ENCODE data around the gene ITIH4.

The ITIH4 gene

GRCh38 chr3:52798376-52798977 lies 32.0 kb downstream of the ITIH4 start:
- DNase-seq (ENCODE audit: low read depth): no peak

- no peak for DNase-seq (ENCODE audit: low read depth)
Measured at GRCh38 chr3:52796411-52796810, 34.1 kb downstream of the ITIH4 start.

GRCh38 chr3:52795298-52795900 lies 35.1 kb downstream of the ITIH4 start:
- no peak for DNase-seq (ENCODE audit: low read depth)

DNA sequence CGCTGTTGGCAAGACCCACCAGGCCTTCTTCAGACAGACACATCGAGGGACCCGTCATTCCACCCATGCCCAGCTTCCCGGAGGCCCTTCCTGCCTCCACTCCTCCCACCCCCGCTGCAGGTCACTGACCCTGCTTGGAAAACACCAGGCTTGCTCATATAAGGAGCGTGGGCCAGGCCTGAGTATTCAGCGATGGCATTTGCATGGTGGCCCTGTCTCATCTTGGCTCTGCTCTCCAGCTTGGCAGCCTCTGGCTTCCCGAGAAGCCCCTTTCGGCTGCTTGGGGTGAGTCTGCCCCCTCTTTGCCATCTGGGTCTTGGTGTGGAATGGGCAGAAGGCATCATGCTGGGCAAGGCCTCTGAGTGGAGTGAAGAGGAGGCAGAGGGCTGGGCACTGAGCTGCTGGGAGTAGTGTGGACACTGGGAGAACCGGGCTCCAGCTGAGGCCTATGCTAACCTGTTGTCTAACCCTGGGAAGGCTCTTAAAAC lies 35.8 kb downstream of the ITIH4 start, which contains the start of gene ITIH3:
TSS of gene ITIH3 (plus strand) at position 185 of the 488 bp plus-strand sequence. CDS start at position 193, 8 bp downstream.
- DNase-seq (ENCODE audit: low read depth): no peak

DNA sequence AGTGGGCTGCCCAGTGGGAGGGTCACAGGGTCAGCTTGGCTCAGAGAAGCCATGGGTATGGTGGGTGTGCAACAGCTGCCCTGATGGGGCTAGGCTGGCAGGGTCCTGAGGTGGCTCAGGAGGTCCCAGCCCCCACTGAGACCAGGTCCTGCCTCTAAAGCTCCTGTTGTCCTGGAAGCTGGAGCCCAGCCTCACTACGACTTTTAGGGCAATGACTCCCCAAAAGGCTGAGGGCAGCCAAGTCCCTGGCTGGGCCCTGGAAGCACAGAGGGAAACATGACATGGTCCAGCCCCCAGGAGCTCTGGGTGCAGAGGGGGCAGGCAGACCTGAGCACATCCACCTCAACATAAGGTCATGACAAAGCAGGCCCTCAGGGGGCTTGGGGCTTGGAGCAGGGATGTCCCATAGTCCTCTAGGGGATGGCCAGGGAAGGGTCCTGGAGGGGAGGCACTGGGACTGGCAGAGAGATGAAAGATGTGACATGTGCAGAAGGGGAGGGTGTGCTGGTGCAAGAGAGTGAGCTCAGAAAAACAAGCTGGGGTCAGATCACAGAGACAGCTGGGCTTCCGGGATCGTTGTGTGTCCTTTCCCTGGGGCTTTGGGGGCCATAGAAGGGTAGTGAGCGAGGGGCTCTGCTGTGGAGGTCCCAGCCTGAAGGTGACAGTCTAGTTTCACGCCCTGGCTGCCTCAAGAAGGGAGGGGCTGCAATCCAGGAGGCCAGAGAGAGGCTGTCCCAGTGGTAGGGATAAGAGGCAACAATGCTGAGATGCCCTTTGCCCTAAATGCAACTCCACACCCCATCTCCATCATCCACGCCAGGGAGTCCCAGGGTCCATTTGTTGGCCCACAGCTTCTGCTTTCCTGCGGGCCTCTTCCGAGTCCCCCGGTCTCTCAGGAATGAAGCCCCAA lies 36.5 kb downstream of the ITIH4 start:
- DNase-seq (ENCODE audit: low read depth): no peak

DNA sequence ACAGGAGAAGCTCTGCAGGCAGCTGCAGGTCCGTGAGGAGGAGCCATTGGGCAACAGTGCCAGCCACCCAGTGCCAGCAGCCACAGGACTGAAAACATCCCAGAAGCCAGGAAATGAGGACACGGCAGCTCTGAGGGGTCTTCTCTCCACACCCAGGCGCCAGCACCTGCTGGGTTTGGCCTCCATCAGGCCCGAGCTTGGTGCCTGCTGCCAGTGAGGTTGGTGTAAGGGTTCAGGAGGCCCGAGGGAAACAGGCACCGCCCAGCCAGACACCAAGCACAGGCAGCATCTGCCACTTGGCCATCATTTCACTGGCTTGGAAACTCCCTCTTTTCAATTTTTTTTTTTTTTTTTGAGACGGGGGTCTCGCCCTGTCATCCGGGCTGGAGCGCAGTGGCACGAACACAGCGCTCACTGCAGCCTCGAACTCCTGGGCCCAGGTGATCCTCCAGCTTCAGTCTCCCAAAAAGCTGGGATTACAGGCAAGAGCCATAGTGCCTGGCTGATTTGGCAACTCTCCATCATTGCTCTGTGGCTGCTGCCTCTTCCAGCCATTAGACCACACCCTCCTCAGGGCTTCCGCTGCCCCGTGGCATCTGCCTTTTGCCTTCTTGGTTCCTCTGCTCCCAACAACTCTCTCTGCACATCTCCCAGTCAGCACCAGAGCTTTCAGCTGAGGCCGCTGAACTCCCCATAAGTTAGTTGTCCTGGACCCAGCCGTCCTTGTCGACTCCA lies 37.3 kb downstream of the ITIH4 start:
- no peak for DNase-seq (ENCODE audit: low read depth)

DNA sequence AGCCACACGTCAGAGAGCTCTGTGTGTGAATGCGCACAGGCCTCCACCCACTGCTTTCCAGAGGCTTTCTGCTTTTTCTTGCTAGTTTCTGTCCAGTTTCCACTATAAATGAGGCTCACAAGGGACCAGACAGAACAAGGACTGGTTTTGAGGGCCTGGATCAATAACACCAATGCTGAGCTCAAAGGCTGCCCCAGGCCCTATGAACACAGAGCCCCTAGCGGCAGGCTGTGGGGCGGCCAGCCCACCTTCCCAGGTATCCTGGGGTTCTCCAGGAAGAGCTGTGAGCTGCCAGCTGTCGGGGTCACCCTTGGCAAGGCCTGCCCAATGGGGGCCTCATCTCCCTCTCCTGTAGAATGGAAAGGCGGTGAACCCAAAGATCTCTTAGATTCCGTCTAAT lies 38.1 kb downstream of the ITIH4 start:
- no peak for DNase-seq (ENCODE audit: low read depth)

GRCh38 chr3:52791928-52792327 lies 38.5 kb downstream of the ITIH4 start:
- no peak for DNase-seq (ENCODE audit: low read depth)

DNA sequence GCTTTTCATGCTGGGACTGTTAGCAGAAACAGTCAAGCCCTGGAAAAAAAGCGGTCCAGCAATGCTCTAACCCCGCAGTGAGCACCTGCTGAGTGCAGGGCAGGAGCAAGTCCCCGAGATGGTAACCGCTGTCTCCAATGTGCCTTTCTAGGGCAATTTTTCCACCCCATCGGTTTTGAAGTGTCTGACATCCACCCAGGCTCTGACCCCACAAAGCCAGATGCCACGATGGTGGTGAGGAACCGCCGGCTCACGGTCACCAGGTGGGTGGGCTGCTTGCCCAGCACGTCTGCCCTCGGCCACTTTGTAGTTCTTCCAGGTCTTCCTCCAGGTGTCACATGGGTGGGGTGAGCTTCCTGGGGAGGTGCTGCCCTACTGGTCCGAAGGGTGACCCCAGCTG lies 39.1 kb downstream of the ITIH4 start:
- no peak for DNase-seq (ENCODE audit: low read depth)

DNA sequence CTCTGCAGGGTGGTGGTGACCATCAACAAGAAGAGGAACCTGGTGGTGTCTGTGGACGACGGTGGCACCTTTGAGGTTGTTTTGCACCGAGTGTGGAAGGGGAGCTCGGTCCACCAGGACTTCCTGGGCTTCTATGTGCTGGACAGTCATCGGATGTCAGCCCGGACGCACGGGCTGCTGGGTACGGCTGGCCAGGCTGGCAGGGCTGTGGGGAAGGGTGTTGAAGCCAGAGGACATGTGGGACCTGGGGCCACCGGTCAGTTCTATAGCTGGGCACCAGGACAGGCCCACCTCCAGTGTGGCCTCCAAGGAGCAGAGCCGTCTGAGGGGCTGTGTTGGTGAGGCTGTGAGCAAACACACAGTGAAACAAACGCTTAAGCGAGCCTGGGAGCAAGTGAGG lies 39.7 kb downstream of the ITIH4 start:
- no peak for DNase-seq (ENCODE audit: low read depth)

- no peak for DNase-seq (ENCODE audit: low read depth)
Measured at GRCh38 chr3:52790337-52790736, 40.1 kb downstream of the ITIH4 start.

GRCh38 chr3:52789746-52790040 lies 40.8 kb downstream of the ITIH4 start:
- no peak for DNase-seq (ENCODE audit: low read depth)

- no peak for DNase-seq (ENCODE audit: low read depth)
Measured at GRCh38 chr3:52788890-52789745, 41.4 kb downstream of the ITIH4 start.

GRCh38 chr3:52787672-52788625 lies 42.5 kb downstream of the ITIH4 start:
- no peak for DNase-seq (ENCODE audit: low read depth)

DNA sequence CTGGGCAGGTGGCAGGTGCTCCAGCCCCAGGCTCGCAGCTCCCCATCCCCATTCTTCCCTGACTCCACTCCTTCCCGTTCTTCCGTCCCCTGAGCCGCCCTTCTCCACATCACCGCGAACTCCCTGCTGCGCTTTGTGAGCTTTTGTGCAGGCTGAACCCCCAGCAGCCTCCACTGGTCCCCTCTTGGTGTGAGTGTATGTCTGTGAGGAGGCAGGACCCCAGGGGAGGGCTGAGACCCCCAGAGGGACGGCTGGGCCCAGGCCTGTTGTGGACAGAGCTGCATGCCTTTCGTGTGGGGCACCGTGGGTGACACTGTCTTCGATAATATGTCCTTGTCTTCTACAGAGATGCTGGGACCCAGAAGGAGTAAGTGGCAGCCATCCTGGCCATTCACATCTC lies 43.2 kb downstream of the ITIH4 start:
- no peak for DNase-seq (ENCODE audit: low read depth)

GRCh38 chr3:52786330-52787215 lies 43.9 kb downstream of the ITIH4 start:
- DNase-seq (ENCODE audit: low read depth): no peak

DNA sequence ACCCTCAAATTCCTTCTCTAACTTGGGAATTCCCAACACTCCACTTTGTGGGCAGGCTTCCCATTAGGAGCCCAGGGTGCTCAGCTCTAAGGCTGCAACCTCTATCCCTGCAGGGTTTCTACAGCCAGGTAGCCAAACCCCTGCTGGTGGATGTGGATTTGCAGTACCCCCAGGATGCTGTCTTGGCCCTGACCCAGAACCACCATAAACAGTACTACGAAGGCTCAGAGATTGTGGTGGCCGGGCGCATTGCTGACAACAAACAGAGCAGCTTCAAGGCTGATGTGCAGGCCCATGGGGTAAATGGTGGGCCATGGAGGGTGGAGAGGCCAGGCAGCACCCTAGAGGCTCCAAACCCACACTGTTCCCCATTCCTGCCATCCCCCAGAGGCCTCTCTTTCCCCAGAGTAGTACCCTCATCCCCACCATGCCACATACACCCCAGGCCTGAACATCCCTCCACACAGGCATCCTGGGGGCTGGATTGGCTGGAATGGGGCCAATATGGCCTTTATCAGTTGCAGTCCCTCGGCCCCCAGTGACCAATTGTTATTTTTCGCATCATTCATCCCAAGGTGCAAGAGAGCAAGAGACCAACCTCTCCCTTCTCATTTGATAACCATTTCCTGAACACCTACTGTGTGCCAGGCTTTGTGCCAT lies 45.4 kb downstream of the ITIH4 start:
- no peak for DNase-seq (ENCODE audit: low read depth)

DNA sequence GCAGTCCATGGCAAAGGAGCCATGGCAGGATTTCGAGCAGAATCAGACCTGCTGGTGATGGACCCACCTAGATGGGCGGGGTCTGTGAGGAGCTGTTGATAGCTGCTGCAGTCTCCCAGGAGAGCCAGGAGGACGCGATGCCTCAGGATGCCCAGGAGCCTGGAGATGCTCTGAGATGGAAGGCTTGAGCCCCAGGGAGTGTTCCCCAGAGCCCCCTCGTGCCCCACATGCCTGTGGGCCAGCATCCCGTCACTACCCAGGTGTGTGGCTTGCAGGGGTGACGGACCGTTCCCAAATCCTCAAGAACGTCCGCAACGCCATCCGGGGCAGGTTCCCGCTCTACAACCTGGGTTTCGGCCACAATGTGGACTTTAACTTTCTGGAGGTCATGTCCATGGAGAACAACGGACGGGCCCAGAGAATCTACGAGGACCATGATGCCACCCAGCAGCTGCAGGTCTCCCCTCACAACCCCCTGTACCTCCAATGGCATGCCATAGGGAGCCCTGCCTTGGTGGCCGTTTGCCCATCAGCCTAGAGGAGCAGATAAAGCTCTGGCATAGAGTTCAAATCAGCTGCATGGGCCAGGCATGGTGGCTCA lies 46.4 kb downstream of the ITIH4 start:
- no peak for DNase-seq (ENCODE audit: low read depth)
